ENCODE data around the gene CNNM1. TPM values are rescaled to one million over a fixed set of nuclear protein-coding genes. Genes with fewer than 3 reads are reported as not detected.

CNNM1 gene
- total RNA-seq (2022; extraction: Qiagen RNA extraction): 24.4 to 34.0 TPM (median 28.5 TPM) in 5 replicates

GRCh38 chr10:99329304-99329553 lies at the start of gene CNNM1:
CNNM1 (plus strand) TSS chr10:99329356; CDS start chr10:99329388, 32 bp downstream.

DNA sequence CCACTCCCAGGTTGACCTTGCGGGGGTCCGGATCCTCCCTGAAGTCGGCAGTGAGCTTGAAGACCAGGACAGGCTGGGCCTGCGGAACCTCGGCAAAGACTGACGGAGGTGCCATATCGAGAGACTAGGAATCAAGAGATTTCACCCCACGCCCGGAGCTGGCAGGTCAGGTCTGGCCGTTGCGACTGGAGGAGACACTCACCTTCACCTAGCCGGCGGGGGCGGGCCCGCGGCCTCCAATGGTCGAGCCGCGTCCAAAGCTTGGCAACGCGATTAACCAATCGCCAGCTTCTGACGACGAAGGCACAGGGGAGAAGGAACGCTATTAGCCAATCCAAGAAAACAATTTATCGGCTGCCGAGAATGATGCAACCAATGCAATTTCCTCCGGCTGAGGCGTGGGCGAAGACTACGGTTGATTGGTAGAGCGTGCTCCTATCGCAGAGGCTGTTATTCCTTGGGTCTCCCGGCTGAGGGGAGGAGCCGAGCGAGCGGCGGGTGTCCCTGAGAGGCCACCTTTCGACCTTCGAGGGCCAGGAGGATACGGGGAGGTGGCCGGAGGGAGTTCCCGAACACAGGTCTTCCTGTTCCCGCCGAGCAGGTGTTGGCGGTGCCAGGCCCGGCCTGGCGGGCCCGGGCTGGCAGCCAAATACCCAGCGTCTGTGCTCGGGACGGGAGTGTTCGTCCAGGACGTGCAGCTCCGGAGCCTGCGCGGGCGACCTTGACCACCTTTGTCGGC lies 101.5 kb downstream of the CNNM1 start, which contains the start of gene GOT1:
TSS of gene GOT1 (minus strand) at position 174 of the 739 bp plus-strand sequence. CDS start at position 115, 59 bp downstream.

Other genes with a start within 250 kb of the CNNM1 start
- not detected in 5 replicates for gene HPSE2, start 93.5 kb upstream of the CNNM1 start, total RNA-seq (2022; extraction: Qiagen RNA extraction)
- 41.5 to 51.4 TPM (median 43.1 TPM) in 5 replicates for gene GOT1, start 101.3 kb downstream of the CNNM1 start, total RNA-seq (2022; extraction: Qiagen RNA extraction)
- 0.05 TPM in 2 of 5 replicates, not detected in the others for gene NKX2-3, start 203.6 kb downstream of the CNNM1 start, total RNA-seq (2022; extraction: Qiagen RNA extraction)